VCaP (cell line): ENCODE results near the gene ATP8A2.

Source experiments
- H3K27ac ChIP-seq: fragments of 450-650 bp; 2 replicates; pipeline ENCODE4 v1.5.1; 2017
- CTCF ChIP-seq: fragments of 450-650 bp; conservative IDR thresholded peaks from 2 replicates; pipeline ENCODE4 v1.5.1; 2017; ENCODE audit warnings: mild to moderate bottlenecking, moderate library complexity

Gene ATP8A2

DNA sequence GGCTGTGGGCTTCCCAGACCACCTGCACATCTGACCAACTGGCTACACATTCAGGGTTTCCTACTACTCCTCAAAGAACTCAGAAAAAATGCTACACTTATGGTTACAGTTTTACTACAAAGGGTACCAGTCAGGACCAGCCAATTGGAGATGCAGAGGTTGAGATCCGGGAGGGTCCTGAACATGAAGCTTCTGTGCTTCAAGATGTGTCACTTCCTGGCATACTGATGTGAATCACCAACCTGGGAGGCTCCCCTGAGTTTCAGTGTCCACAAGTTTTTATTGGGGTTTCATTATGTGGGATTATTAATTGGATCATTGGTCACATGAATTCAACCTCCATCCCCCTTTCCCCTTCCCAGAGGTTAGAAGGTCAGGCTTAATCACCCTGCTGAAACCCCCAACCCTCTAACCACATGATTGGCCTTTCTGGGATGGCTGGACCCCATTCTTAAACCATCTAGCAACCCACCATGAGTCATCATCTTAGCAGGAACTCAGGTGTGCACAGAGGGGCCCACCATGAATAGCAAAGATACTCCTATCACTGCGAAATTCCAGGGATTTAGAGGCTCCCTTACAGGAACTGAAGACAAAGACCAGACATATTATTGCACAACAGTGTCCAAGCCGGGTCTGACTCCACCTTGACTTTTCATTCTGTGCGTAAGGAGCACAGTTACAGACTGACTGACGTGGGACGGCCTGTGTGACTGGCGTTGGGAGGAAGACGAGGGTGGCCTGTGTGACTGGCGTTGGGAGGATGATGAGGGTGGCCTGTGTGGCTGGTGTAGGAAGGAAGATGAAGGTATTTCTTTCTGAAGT, 90.7 kb downstream of the ATP8A2 start:
- no peak overlapping the region for H3K27ac ChIP-seq
- no peak for TF ChIP-seq CTCF

GRCh38 chr13:25463496-25463895, 91.7 kb downstream of the ATP8A2 start:
- H3K27ac ChIP-seq, result no peak overlapping the region
- no peak for TF ChIP-seq CTCF

GRCh38 chr13:25466880-25467279, 95.1 kb downstream of the ATP8A2 start:
- H3K27ac ChIP-seq, result no peak overlapping the region
- TF ChIP-seq CTCF, result no peak

DNA sequence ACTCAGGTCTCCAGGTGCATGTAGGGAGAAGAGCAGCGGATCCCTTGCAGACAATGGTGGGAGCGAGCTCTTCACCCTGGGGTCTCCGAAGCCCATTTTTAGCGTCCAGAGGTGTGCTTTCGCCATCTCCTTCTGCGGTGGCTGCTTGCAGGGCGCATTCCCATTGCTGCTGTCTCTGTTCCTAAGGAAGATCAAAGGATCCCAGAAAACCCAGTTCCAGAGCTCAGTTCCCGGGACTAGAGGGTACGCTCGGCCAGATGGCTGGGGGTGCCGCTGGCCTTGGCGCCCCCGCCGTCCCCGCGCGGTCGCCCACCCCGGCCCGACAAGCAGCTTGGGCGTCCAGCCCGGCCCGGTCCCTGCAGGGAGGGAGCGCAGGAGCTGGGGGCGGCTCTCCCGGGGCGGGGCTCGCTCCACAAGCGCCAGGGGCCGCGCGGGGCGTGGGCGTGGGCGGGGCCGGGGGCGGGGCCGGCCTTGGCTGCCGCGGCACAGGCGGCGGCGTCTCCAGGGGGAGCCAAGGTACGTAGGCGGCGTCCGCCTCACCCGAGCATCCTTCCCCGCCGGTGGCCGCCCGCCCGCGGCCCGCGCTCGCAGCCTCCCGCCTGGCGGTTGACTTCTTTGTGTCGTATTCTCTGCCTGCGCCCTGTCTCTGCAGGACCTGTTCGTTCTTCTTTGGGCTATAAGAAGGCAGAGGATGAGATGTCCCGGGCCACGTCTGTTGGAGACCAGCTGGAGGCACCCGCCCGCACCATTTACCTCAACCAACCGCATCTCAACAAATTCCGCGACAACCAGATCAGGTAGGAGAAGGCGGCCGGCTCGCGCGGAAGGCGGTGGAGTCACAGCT, 96.8 kb downstream of the ATP8A2 start:
- H3K27ac ChIP-seq, result peak overlapping the region; percentile 69
- no peak; the same call in 1 of the 2 replicates for TF ChIP-seq CTCF

- TF ChIP-seq CTCF, result no peak
- peak overlapping the region; percentile 69 for H3K27ac ChIP-seq
Measured at GRCh38 chr13:25469169-25469525, 97.4 kb downstream of the ATP8A2 start.

DNA sequence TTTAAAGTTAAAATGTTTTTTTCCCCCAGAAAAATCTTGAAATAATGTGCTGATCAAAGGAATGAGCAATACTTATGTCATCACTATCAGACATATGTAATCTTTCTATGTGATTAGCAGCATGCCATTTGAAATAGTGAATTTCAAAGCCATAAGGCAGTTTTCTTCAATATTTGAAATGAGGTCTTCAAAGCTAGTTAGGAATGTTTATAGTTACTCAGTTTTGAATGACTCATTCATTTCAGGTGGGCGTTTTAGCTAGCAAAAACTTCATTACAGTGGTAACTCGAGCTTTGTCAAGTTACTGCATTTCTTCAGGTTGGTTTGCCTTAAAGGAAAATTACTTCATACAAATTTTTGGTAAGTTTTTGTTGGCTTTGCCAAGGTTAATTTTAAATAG, 102.1 kb downstream of the ATP8A2 start:
- no peak for TF ChIP-seq CTCF
- H3K27ac ChIP-seq, result no peak overlapping the region

- H3K27ac ChIP-seq, result no peak overlapping the region
- TF ChIP-seq CTCF, result no peak
Measured at GRCh38 chr13:25478186-25478585, 106.4 kb downstream of the ATP8A2 start.
